NB4 (cell line): ENCODE data around the gene PDXK.

ENCODE experiments used
- DNase-seq: peaks from one replicate; pipeline ENCODE4 v3.0.0; 2010; ENCODE audit warnings: low read depth
- H3K4me3 ChIP-seq: one replicate; pipeline ENCODE4 v1.5.1; 2011; ENCODE audit warnings: mild to moderate bottlenecking, low read depth, low read length, moderate library complexity
- MAX ChIP-seq: IDR thresholded peaks from 2 replicates; pipeline ENCODE4 v1.6.1; 2011; ENCODE audit warnings: low read depth, low read length
- MYC ChIP-seq: IDR thresholded peaks from 2 replicates; pipeline ENCODE4 v1.6.1; 2011; ENCODE audit warnings: low read depth, low read length
- POLR2A ChIP-seq: IDR thresholded peaks from 2 replicates; pipeline ENCODE4 v1.6.1; 2011; ENCODE audit warnings: mild to moderate bottlenecking; ENCODE audit not compliant: insufficient read length; ENCODE audit errors: extremely low read depth
- TF ChIP-seq, protein P1 (sequence below): IDR thresholded peaks from one replicate; pipeline ENCODE4 v1.5.1; 2012; ENCODE audit warnings: low read depth, low read length

The PDXK gene

DNA sequence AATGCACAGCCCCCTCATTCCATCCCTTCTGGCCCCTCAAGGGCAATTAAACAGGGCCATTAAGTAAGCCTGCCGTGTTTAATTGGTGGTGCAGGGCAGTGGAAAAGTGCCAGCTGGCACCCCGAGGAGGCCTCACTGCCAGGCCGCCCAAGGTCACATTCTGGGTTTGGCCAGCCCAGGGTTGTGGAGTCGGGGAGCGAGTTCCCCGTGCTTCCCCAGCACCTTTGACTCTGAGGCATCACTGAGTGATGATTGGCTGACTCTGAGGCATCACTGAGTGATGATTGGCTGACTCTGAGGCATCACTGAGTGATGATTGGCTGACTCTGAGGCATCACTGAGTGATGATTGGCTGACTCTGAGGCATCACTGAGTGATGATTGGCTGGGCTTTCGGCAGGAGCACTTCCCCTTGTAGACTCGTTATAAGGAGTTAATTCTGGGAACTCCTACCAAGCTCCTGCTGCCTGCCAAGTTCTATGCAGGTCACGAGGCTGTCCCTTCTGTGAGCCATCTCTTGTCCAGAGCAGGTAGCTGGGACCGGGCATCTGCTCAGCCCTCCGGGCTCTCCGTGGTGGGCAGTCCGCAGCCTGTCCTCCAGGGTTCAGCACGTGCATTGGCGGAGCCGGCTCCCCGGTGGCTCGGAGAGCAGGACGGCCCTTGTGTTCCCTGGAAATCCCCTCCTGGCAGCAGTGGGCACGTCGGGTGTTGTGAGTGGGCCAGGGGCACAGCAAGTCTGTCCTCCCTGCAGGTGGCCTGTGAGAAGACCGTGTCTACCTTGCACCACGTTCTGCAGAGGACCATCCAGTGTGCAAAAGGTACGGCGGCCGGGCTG, 36.2 kb downstream of the PDXK start:
- no peak for TF ChIP-seq MAX
- no peak for TF ChIP-seq MYC
- TF ChIP-seq, protein P1, sequence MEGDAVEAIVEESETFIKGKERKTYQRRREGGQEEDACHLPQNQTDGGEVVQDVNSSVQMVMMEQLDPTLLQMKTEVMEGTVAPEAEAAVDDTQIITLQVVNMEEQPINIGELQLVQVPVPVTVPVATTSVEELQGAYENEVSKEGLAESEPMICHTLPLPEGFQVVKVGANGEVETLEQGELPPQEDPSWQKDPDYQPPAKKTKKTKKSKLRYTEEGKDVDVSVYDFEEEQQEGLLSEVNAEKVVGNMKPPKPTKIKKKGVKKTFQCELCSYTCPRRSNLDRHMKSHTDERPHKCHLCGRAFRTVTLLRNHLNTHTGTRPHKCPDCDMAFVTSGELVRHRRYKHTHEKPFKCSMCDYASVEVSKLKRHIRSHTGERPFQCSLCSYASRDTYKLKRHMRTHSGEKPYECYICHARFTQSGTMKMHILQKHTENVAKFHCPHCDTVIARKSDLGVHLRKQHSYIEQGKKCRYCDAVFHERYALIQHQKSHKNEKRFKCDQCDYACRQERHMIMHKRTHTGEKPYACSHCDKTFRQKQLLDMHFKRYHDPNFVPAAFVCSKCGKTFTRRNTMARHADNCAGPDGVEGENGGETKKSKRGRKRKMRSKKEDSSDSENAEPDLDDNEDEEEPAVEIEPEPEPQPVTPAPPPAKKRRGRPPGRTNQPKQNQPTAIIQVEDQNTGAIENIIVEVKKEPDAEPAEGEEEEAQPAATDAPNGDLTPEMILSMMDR: no peak
- TF ChIP-seq POLR2A: no peak
- DNase-seq: peak; percentile 44
- no peak overlapping the region for H3K4me3 ChIP-seq

DNA sequence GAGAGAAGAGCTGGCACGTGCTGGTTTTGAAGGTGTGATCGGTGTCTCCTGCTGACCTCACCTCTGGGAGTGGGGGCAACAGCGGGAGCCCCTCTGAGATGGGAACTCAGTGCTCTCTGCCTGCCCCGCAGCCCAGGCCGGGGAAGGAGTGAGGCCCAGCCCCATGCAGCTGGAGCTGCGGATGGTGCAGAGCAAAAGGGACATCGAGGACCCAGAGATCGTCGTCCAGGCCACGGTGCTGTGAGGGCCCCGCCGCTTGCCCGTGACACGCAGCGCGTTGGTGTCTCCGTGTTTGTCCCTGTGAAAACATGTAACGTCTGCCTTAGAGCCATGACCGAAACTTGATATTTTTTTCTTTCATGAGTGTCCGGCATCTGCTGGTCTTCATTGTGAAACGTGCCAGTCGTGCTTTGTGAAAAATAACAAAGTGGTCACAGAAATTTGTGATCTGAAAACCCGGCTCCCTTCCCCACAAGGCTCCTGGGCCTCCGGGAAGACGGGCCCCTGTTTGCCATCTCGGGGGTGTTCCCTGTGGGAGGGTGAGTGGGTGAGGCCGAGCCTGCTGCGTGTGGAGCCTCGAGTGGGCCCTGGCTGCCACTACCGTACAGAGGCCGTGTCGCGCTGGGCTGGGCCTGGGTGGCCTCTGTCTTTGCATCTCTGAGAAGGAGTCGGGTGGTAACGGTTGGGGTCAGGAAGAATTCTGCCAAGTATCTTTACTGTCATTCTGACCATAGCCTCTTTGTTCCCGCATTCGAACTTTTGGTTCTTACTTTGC, 37.1 kb downstream of the PDXK start:
- DNase-seq: no peak
- TF ChIP-seq, protein P1: no peak
- no peak for TF ChIP-seq MYC
- no peak for TF ChIP-seq MAX
- TF ChIP-seq POLR2A: no peak
- H3K4me3 ChIP-seq: no peak overlapping the region

- TF ChIP-seq MAX (no peak), MYC (no peak), POLR2A (no peak)
- TF ChIP-seq, protein P1: no peak
- no peak overlapping the region for H3K4me3 ChIP-seq
- DNase-seq: no peak
Observed at GRCh38 chr21:43757601-43758000, 38.7 kb downstream of the PDXK start.

DNA sequence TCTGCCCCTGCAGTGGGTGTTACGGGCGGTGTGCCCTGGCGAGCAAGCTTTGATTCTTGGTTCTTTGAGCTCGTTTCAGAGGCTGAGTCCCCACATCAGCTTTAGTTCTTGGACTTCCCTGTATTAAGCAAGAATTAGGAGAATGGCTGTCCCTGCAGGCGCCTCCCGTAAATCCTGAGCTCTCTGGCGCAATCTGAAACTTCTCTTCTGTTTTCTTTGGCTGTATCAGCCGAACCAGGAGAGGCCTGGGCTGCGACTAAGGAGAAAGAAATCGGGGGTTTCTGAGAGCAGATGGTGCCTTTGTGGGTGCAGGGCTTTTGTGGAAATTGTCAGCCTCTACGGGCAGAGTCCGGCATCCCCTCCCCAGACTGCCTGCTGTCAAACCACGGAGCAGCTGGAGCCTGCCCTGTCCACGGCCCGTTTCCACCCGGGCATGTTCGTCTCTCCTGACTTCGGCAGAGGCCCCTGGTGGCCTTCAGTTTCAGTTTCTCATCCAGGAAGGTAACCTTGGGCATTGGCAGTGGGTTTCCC, 39.2 kb downstream of the PDXK start:
- no peak for TF ChIP-seq MYC
- TF ChIP-seq, protein P1: no peak
- TF ChIP-seq POLR2A: no peak
- no peak for TF ChIP-seq MAX
- DNase-seq: no peak
- no peak overlapping the region for H3K4me3 ChIP-seq

GRCh38 chr21:43758811-43759210, 39.9 kb downstream of the PDXK start:
- TF ChIP-seq, protein P1: no peak
- no peak overlapping the region for H3K4me3 ChIP-seq
- no peak for DNase-seq
